LoVo (cell line): ENCODE measurements around the gene CDT1.
"Not testable (repeated sequence)": the region's sequence is repeated elsewhere in the genome, so short reads cannot be mapped to it uniquely, and the experiment has no call there.

ENCODE experiments used
- DNase-seq: peaks from one replicate; pipeline ENCODE4 v3.0.0-alpha.2; 2016; ENCODE audit warnings: low spot score

CDT1 gene

DNA sequence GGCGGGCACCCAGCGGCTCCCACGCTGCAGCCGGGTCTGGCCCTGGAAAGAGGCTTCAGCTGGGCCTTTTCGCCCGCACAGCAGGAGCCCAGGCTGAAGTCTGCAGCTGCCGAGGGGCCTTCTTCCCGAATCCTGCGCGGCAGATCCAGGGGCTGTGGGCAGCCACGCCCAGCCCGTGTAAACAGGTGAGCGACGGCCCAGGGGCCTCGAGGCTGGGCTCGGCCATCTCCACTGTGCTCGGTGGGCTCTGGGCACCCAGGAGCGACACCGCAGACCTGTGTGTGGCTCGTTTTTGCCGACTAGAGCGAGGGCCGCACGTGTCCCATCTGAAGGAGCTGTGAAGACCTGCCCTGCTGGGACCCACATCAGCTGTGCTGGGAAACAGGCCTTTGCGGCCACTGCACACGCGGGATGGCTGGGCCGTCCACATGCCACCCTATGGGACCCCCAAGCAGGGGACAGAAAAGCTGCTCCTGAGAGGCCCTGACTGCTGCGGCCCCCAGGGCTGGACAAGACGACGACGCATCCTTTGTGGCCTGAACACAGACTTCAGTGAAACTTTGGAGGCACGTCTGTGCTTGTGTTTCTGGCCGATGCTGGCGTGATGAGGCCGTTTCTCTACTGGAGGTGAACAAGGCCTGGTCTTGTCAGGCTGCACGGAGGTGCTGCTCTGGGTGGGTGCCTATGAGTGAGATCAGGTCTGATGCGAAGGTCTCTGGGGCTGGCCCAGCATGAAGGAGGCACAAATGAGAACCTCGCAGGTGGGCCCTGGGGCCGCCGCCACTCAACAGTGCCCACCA, 13.3 kb downstream of the CDT1 start:
- no peak for DNase-seq

DNA sequence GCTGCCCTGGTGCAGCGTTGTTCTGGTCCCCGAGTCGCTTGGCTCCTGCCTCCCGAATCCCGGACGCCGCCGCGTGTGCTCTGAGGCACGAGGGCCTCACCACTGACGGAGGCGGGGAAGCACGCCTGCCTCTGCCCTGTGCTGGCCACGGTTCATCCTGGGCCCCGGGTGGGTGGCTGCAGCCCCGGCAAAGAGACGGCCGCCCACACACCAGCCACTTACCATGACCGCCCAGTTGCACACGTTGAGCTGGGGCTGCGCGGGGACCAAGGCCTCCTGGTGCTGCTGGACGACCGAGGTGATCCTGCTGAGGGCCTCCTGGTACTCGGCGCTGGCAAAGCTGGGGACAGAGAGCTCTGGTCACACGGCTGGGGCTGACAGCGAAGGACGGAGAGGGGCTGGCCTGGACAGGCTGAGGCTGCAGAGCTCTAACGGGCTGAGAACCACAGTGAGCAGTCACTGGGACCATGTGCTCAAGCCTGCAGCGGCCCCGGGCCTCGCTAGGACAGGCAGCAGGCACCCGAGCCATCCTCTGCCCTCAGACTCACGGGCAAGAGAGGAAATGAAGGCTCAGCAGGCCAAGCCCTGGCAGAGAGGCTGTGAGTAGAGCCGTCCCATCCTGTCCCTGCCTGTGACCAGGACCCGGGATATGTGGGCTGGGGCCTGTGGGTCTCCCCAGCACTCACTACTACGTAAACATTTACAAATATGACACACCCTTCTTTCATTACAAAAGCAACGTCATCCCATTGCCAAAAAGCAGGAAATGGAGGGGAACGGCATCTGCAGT, 14.4 kb downstream of the CDT1 start:
- no peak for DNase-seq

DNA sequence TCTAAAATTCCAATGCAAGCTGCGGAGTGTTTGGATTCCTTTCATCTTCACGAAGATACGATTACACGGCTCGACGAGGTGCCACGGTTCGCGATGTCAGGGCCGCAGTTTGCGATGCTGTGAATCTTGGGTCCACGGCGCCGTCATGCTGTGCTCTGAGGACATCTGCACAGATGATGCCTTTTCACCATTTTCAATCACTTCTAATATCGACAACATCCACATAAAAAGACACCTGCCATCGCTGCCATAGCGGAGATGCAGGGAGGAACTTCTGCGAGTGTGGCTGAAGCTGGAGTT, 14.9 kb downstream of the CDT1 start:
- DNase-seq: no peak

GRCh38 chr16:88819126-88819525, 15.5 kb downstream of the CDT1 start:
- DNase-seq: no peak

DNA sequence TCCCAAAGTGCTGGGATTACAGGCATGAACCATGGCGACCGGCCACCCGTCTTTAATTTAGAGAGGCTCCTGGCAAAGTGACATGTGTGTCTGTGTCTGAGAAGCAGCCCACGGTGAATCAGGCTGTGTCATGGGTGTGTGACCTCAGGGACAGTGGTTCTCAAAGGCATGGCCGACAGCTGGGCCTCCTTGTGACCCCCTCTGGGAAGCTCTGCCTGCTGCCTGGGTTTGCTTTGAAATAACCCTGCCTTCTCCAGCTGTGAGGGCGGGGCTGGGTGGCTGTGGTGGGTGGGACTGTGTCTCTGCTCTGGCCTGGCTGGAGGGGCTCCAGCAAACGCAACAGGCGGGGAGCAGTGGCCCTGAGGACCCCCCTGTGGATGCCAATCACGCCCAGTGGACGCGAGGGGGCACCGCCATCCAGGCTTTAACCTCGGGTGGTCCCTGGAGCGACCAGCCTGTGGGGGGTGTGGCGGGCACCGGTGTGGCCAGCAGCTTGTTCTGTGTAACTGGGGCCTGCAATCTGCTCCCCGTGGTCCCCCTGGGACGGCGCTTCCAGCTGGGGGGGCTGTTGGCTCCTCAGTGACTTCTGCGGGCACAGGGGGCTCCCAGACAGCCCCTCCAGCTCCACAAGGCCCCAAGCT, 16.9 kb downstream of the CDT1 start:
- no peak for DNase-seq

GRCh38 chr16:88821168-88821850, 17.7 kb downstream of the CDT1 start:
- no peak for DNase-seq

DNA sequence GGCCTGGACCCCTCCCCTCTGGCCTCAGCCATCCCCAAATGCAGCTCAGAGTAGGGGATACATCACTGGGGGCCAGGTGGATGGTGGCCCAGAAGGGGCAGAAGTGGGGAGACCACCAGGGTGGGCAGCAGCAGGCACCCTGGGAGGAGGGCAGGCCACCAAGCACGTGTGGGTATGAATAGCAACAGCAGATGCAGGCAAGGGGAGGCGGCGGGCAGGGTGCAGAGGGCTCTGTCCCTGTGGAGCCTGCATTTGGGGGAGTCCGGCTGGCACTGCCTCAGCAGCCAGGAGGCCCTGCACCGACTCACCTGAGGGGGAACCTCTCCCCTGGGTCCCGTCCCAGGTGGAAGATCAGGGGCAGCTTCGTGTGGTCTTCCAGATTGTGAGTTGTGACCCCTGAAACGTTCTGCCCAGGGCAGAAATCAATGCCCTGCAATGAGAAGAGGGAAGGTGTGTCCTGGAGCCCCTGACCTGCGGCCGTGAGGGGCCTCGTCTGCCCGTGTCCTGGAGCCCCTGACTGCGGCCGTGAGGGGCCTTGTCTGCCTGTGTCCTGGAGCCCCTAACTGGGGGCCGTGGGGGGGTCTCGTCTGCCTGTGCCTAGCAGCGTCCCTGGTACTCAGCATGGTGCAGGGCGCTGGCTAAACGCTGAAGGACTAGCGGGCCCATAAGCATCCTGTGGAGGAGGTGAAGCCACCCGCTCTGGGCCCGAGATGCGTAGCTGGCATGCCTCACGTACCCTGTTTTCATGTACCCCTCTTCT, 18.9 kb downstream of the CDT1 start:
- DNase-seq: no peak

DNA sequence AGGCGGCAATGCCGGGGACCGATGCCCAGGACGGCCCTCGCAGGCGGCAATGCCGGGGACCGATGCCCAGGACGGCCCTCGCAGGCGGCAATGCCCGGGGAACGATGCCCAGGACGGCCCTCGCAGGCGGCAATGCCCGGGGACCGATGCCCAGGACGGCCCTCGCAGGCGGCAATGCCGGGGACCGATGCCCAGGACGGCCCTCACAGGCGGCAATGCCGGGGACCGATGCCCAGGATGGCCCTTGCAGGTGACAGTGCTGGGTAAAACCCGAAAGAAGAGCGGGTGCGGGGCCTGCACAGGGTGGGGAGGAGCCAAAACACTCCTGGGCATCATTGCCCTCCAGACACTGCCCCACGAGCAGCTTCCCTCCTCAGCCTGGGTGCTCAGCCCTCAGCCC, 20.1 kb downstream of the CDT1 start:
- DNase-seq: not testable (repeated sequence)

DNA sequence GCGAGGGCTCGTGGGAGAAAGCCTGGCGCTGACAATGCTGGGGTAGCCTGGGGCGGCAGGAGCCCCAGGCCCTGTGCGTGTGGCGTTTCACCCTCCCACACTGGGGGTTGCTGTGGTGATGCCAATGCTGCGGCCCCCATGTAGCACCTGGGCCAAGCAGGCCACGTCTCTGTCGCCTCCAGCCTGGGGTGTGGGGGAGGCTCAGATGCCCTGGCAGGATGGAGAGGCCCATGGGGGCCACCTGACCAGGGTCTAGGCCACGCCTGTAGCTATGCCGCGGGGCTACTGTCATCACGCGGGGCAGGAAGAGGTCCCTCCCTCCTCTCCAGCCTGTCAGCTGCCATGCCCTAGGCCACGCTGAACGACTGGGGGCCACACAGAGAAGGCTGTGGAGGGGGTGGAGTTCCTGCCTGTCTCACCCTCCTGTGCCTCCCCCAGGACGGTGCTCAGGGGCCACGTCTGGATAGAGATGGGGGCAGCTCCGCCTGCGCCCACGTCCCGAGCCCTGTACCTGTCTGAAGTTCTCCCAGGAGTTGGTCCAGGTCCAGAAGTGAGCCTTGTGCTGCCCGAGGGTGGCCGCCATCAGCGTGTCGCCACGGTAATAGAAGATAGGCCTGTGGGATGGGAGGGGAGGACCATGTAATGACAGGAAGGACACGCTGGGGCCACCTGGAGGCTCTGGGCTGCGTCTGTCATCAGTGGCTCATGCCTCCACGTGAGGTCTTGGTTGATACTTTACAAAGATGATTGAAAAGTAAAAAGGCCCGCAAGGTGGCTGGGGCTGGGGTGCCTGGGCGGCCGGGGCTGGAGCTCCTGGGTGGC, 20.9 kb downstream of the CDT1 start:
- DNase-seq: no peak

- no peak for DNase-seq
These were observed 21.6 kb downstream of the CDT1 start for GRCh38 chr16:88825146-88825545.

DNA sequence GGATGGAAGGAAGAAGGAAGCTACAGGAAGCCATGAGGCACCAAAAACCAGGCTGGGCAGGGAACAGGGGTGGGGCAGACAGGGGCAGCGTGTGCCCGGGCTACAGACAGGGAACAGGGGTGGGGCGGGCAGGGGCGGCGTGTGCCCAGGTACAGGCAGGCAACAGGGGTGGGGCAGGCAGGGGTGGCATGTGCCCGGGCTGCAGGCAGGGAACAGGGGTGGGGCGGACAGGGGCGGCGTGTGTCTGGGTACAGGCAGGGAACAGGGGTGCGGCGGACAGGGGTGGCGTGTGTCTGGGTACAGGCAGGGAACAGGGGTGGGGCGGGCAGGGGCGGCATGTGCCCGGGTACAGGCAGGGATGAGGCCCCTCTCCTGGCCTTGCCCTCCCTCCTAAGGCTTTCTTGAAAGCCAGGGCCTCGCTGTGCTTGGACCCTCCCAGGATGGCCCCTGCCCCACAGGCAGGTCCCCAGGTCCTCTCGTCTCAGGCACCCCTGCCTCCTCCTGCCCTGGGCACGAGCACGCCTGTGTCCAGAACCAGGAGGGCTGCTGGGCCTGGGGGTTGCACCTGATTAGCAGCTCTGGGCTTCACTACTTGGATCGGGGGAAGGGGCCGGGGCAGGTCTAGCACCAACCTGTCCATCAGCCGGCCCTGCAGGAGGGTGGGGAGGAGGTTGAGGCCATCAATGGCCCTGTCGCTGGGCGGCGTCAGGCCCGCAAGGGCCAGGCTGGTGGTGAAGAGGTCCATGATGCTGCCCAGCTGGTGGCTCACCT, 22.7 kb downstream of the CDT1 start:
- DNase-seq: no peak

DNA sequence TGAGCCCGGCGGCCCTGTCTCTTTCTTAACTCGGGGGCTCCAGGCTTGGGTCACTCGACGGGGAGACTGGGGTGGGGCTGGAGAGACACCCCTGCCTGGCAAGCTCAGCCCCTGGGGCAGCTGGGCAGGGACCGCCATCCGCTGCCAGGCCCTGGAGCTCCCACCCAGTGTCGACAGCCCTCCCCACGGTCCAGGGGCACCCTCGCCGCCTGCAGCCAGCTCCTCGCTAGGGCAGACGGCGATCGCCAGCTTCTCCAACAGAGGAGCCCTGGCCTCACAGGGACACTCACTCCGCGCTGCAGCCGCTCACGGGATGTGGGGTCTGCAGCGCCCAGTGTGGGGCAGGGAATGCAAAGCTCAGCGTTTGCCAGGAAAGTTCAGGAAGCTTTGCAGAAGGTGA, 24.1 kb downstream of the CDT1 start:
- no peak for DNase-seq

DNA sequence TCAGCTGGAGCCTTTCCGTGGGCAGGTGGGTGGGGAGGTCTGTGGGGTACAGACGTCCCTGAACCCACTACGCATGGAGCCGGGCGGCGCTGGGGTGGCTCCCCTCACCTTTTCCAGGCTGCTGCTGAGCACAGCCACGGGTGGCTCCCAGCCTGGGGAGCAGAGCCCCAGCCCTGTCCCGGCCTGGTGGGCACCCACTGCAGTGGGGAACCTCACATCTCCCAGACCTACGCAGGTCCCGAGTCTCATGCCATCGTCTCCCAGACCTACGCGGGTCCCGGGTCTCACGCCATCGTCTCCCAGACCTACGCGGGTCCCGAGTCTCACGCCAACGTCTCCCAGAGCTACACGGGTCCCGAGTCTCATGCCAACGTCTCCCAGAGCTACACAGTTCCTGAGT, 25.1 kb downstream of the CDT1 start:
- no peak for DNase-seq

DNA sequence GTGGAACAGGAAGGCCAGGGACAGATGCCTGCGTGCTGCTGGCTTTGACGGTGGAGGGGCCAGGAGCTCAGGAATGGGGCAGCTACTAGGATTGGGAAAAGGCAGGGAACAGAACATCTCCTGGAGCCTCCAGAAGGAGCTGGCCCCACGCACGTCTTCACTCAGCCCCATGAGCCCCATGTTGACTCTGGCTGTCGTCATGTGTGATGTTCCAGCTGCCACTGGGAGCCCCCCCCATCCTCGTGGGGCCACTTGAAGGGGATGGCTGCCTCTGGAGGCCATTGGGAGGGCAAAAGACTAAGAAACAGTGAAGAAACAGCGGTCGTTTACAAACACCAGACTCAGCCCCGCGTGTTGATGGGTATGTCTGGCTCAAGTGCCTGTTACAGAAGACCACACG, 26.7 kb downstream of the CDT1 start:
- no peak for DNase-seq

GRCh38 chr16:88830783-88831182, 27.2 kb downstream of the CDT1 start:
- DNase-seq: no peak

- no peak for DNase-seq
These were observed 28.2 kb downstream of the CDT1 start for GRCh38 chr16:88831838-88832237.

DNA sequence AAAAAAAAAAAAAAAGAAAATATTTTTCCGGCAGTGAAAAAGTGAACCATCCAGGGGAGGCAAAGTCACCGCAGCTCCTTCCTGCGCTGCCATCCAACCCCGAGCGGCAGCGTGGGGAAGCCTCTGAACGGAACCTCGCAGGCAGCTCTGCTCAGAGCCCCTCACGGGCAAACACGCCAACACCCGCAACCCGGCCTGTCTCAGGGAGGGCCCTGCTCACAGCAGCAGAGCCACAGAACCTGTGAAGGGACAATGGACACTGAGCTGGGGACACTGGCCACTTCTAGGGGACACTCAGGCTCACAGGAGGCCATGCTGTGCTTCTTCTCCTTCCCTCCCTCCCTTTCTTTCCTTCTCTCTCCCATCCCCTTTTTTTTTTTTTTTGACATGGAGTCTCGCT, 29.5 kb downstream of the CDT1 start:
- DNase-seq: no peak

DNA sequence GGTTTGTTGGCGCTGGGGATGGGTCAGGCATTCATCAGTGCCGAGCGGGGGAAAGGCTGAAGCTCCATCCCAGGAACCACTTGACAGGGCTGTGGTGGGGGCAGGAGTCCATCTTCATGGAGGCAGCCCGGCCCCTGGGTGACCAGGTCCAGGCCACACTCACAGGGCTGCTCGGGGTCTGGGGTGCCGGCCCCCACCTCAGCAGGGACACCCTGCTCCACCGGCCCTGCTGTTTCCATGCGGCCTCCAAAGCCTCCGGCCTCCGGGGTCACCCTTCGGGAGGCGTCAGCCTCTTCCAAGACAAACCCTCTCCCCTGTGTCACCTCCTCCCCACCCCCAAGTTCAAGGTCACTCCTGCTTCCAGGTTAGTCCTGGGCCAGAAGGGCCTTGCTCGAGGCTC, 31.1 kb downstream of the CDT1 start:
- DNase-seq: no peak

GRCh38 chr16:88835383-88835782, 31.8 kb downstream of the CDT1 start:
- no peak for DNase-seq

- no peak for DNase-seq
These were observed 32.2 kb downstream of the CDT1 start for GRCh38 chr16:88835818-88836217.
